Left ventricle myocardium superior (tissue), 1 donor: Measurements from ENCODE around the gene RBPJ. TPM values are rescaled to one million over a fixed set of nuclear protein-coding genes. Genes with fewer than 3 reads are reported as not detected.

Experiments
- ATAC-seq: fragments of 200-7000 bp; cut with Tn5 transposase; one replicate; pipeline ENCODE4 v1.9.1; 2020; ENCODE audit warnings: mild to moderate bottlenecking, moderate library complexity
- DNase-seq: peaks from one replicate; pipeline ENCODE4 v3.0.0-alpha.2; 2020
- intact Hi-C: fragments of 100-400 bp; cut with micrococcal nuclease; formaldehyde crosslinking; loops from one replicate; pipeline ENCODE4 v1.11.0; 2022
- long read RNA-seq: library from polyadenylated mRNA; unstranded; transcript quantifications from one replicate; pipeline ENCODE4 v2.0.0, GENCODE V29; 2021
- total RNA-seq: library from RNA; stranded (reverse); fragmentation: NEBNext Ultra II Directional; extraction: Animal tissue kit (Norgen Biotek cat#: 25700); gene quantifications from one replicate; pipeline ENCODE4 v1.2.1, GENCODE V29; 2021
- donor health status: DM: no; HTN: yes; CAD: no; lungs with severe emphysema.

RBPJ gene
- 48.4 TPM for total RNA-seq
- long read RNA-seq, full-length matches to known transcripts: 25 of 43 reads
- long read RNA-seq, partial matches to known transcripts: 6 of 43 reads
- long read RNA-seq, other reads (novel, unspliced or antisense): 12 of 43 reads

DNA sequence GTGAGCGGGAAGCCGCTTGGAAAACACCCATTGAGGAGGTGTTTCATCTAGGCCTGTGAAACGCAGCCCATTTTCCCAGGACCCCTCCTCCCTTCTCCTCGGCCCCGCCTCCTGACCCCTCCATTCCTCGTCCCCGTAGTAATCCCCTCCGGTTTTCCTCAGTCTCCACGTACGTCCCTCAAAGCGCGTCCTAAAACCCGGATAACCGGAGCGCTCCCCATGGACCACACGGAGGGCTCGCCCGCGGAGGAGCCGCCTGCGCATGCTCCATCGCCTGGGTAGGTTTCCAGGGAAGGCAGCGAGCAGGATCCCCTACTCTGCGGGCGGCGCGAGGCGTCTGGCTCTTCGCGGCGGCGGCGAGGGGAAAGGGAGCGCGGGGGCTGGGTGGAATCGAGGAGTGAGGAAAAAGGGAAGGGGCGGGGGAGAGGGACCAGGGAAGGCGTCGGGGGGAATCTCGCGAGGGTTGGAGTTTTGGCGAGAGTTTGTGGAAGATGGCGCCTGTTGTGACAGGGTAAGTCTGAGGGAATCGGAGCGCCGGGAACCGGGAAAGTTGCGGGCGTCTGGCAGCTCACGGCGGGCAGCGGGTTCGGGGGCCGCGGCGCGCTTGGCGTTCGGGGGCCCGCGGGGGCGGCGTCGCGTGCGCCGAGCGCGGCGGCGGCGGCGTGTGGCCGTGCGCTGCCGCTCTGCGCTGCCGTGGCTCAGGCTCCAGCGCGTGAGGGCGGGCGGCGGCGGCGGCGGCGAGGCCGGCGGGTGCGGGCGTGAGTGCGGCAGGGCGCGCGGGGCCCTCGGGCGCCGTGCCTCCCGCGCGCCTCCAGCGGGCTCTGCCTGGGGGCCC is at the start of gene RBPJ:
Gene RBPJ, plus strand, starts transcription at position 477 of the 835 bp plus-strand sequence. Its CDS starts 15 bp downstream, at position 492.
- intact Hi-C loops: no loop called here
- peak; percentile 94 for DNase-seq
- ATAC-seq: peak; percentile 84

DNA sequence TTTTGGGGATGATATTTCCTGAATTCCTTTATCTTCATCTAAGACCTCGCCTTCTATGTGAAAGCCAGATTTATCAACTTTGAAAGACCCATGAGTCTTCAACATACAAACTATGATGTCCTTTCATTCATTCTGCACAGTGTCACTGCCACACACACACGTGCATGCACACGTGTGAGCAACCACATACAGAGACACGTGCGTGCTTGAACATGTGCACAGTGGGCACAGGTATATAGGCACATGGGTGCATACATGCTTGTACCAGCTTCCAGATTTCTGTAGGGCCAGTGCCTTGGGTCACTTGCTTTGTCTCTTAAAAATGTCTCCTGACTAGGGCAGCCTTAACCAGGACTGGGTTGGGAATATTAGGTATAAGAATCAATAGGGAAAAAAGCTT is 49.1 kb upstream of the RBPJ start:
- DNase-seq (no peak), ATAC-seq (no peak)
- intact Hi-C loops: no loop called here

DNA sequence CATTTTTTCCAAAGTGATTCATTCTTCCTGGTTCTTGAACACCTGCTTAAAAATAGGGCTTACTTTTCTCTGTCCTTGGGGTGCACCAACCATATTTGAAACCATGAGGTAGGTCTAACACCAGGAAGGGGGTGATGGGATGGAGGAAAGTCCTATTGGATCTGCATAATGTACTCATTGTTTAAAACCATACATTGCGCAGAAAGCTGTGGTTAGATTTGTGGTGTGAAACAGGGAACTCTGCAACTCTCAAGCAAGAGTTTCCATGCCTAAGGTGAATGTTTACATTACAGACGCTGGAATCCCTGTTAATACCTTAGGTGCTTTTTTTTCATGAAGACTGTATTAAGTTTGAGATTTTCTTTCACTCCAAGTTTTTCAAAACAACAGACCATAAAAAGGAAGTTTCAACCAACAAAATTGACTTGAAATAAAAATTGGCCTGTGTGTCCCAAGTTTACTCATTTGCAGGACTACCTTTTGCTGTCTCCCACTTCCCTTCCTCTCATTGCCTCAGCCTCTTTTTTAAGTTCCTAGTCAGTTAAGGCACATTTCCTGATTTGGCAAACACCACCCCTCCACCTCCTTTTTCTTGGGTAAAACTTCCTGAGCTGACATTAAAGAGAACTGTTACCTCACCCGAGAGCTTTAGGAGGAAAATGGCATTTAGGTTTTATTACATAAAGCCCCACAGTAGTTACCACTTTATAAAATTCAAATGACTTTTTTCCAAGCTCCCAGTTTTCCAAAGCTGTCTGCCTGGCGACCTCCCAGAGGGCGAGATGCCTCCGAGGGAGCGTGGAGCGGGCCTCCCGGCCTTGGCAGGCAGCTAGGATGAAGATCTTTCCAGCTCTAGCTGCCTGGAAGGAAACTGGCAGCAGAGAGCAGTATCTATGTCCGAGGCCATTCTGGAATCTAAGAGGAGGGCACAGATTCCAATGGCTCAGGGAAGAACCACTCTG is 47.9 kb upstream of the RBPJ start:
- intact Hi-C loops: no loop called here
- peak; percentile 46 for ATAC-seq
- DNase-seq: no peak

DNA sequence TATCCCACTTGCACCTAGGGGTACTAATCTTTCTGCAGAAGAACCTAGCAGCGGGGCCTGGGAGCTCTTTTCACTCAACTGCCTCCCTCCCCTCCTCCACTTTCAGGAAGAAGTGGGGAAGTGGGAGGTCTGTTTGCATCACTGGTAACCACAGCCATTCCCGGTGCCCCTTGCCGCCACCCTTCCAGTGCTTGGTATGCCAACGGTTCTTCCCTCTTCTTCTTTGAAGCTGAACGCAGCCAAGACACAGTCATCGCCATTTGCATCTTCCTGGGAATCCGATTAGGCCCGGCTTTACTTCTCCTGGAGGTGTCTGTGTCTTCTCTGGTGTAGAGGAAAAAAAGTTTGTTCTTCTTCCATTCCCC is 47.2 kb upstream of the RBPJ start:
- intact Hi-C loops: no loop called here
- ATAC-seq: peak; percentile 75
- DNase-seq: peak; percentile 52

DNA sequence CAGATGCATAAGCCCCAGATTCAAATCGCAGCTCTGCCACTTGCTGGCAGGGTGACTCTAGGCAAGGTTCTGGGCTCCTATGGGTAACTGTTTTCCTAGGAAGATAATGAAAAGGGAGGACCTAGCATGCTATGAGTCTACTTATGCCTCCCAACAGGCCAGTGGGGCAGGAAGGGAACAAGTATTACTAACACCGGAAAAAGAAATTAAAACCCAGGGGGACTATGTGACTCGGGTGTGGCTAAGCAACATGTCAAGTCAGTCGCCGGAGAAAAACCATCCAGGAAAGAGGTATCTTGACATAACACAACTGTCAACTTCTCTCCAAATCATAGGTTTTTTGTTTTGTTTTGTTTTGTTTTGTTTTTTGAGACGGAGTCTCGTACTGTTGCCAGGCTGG is 45.5 kb upstream of the RBPJ start:
- no peak for ATAC-seq
- no peak for DNase-seq
- intact Hi-C loops: no loop called here

DNA sequence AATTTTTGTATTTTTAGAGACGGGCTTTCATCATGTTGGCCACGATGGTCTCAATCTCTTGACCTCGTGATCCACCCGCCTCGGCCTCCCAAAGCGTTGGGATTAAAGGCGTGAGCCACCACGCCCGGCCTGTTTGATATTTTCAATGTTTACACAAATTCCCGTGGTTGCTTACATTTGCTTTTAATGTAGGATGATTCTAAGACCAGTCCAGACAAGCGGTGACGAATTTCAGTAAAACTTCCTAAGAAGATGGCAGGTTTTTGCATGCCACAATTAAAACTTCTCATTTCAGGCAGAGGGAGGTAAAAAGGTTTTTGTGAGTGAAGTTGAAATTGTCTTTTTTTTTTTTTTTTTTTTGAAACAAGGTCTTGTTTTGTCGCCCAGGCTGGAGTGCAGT is 41.4 kb upstream of the RBPJ start:
- no peak for ATAC-seq
- DNase-seq: no peak
- intact Hi-C loops: no loop called here

DNA sequence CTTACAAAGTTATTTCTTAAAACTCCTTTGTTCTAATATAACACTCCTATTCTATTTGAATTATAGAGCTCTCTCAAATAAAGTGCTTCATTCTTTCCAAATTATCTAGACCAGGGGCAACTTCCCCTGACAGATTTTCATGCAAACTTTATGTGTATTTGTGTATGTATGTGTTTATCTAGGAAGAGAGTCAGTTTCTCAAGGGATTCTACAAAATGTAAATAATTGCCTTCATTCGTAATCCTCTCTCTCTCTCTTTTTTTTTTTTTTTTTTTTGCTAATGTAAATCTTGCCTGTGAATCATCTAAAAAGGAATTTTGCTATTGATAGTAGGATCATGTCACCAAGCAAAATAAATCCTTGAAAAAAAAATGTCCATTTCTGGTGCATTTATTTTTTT is 38.9 kb upstream of the RBPJ start:
- DNase-seq: no peak
- ATAC-seq: no peak
- intact Hi-C loops: no loop called here

DNA sequence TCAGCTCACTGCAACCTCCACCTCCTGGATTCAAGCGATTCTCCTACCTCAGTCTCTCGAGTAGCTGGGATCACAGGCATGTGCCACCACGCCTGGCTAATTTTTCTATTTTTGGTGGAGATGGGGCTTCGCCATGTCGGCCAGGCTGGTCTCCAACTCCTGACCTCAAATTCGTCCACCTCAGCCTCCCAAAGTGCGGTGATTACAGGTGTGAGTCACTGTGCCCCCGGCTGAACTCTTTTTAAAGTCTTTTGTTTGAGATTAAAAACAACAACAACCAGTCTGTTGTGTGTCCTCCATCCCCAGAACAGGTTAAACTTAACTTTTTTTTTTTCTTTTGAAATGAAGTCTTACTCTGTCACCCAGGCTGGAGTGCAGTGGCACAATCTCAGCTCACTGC is 36.3 kb upstream of the RBPJ start:
- DNase-seq (no peak), ATAC-seq (no peak)
- intact Hi-C loops: no loop called here

DNA sequence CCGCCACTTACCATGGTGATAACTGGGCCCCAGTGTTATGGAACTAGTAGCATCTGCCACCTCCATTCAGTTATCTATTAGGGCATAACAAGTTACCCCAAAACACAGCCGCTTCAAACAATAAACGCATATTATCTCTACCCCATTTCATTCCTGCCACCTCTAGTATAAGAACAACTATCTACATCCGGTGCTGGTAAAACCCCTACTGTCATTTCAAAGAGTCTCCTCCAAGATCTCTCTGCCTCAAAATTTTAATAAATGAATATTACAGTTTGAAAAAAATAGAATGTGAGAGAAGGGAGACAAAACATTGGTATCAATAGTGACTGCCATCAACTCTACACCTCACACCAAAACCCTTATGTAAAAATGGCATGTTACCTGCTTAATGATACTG is 35.5 kb upstream of the RBPJ start:
- ATAC-seq: no peak
- no peak for DNase-seq
- intact Hi-C loops: no loop called here

DNA sequence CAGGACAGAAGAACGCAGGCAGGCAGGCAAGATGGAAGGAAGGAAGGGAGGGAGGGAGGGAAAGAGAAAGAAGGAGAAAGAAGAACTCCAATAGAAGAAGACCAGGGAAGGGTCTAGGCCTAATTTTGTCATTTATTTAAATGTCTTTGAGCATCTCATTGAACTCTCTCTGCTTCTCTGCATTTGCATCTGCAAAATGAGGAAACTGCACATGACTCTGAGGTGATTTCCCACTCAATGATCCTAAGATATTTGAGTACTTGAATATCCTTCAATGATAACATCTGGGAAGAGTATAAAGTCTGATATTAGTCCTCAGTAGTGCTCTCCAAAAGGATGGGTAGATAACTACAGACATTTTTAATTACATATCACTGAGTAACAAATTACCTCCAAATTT is 33.1 kb upstream of the RBPJ start:
- ATAC-seq (no peak), DNase-seq (no peak)
- intact Hi-C loops: no loop called here

DNA sequence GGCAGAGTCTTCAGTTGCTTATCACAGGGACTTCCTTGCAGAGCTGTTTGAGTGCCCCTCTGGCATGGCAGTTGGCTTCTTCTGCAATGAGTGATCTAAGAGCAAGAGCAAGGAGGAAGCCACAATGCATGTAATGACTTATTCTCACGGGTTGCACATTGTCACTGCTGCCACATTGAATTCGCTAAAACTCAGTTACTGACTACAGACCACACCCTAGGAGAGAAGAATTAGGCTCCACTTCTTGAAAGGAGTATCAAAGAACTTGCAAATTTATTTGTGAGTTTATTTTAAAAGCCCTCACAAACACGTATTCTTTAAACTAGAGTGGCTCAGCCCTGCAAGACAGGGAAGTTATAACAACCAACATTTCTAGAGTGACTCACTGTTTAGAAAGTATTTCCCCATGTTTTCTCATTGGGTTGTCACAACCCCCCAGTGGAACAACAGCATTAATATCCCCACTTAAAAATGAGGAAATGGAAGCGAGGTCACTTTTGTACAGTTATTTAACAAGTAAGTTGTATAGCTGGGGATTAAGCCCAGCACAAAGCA is 32.4 kb upstream of the RBPJ start:
- intact Hi-C loops: no loop called here
- DNase-seq (no peak), ATAC-seq (peak; percentile 52)

DNA sequence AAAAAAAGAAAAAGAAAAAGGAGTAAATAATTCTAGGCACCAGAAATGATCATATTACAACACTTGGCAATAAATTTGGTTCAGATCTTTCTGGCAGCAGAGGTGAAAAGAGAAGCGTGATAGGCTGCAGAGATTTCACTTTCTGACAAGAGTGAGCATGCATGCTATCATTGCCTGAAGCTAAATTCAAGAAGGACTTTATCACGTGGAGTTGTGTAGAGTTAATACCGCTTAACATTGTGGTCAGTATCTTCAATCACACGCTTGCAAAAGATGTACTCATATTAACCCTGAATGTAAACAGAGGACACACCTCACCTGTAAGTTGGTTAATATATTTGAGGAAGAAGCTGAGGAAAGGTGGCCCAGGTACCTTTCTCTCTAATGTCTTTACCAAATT is 31.4 kb upstream of the RBPJ start:
- DNase-seq: no peak
- no peak for ATAC-seq
- intact Hi-C loops: no loop called here

DNA sequence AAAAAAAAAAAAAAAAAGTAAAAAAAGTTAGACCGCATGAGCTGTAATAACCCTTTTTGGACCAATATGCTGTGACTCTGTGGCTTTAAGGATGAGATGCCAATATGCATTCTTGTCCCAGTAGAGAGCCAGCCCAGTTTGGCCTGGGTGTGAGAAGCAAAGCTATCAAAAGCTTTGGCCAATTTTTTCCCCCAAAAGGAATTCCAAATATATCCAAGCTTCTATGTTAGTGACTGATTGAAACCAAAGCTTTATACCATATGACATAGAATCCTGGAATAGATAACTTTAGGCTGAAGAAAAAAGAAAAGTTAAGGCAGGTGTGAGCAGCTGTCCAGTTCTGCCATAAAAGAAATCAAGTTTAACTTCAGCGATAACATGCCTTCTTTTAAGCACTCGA is 30.5 kb upstream of the RBPJ start:
- DNase-seq: no peak
- intact Hi-C loops: no loop called here
- ATAC-seq: no peak

DNA sequence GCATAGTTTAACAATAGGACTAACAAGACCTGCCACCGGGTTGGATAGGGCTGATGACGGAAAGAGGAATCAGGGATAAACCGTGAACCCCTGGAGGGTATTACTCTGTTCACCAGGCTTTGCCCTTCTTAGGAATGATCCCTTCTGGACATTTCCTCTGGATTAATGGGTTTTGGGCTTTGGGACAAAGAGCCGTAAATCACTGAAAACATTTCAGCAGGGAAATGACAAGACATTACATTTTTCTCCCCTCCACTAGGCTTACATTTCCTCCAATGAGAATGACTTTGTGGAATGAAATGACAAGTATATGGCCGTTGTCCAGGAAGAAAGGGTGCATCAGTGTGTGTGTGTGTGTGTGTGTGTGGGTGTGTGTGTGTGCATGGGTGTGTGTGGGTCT is 25.9 kb upstream of the RBPJ start:
- intact Hi-C loops: no loop called here
- DNase-seq (no peak), ATAC-seq (no peak)

DNA sequence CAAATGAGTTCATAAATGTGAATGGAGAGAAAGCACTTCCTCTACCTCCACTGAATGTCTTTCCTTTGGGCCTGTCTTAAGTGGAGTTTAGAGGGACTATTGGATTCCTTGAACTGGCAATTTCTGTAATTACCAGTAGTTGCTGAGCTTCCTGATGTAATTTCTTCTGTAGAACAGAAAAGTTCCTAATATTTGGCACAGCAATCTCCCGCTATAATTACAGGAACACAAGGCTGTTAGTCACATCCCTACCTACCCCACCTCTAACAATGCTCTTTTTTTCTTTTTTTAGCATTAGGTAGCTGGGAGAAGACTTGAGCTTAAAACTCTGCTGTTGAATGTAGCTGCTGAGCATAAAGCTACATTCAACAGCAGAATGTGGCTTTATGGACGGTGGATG is 24.8 kb upstream of the RBPJ start:
- ATAC-seq: no peak
- intact Hi-C loops: no loop called here
- no peak for DNase-seq

DNA sequence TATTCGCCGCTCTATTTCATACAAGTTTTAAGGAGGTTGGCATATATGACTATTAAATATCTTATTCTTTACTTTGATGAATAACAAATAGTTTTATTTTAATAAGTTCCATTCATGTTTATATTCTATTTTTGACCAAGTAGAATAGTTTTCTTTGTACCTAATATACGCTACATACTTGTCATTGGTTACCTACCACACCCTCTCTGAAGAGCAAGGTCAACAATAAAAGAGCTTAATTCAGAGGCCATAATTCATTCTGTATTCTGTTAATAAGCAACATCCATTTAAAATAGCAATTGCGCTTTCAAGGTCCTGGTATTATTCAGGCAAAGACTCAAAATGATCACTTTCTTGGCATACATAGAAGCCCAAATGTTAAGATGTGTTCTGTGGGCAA is 24.3 kb upstream of the RBPJ start:
- ATAC-seq (no peak), DNase-seq (no peak)
- intact Hi-C loops: no loop called here

DNA sequence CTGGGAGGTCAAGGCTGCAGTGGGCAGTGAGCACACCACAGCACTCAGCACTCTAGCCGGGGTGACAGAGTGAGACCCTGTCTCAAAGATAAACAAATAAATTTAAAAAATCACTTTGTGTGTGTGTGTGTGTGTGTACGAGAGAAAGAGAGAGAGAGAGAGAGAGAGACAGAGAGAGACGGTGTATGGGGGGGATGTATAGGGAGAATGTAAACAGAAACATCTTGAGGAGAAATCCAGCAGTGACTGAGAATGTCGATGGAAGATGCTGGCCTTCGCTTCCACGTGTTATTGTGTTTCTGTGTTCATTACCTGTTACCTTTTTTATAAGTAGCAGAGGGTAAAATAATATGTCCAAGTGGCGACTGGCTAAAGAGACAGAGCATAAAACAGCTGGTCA is 23.6 kb upstream of the RBPJ start:
- intact Hi-C loops: no loop called here
- ATAC-seq (no peak), DNase-seq (no peak)

DNA sequence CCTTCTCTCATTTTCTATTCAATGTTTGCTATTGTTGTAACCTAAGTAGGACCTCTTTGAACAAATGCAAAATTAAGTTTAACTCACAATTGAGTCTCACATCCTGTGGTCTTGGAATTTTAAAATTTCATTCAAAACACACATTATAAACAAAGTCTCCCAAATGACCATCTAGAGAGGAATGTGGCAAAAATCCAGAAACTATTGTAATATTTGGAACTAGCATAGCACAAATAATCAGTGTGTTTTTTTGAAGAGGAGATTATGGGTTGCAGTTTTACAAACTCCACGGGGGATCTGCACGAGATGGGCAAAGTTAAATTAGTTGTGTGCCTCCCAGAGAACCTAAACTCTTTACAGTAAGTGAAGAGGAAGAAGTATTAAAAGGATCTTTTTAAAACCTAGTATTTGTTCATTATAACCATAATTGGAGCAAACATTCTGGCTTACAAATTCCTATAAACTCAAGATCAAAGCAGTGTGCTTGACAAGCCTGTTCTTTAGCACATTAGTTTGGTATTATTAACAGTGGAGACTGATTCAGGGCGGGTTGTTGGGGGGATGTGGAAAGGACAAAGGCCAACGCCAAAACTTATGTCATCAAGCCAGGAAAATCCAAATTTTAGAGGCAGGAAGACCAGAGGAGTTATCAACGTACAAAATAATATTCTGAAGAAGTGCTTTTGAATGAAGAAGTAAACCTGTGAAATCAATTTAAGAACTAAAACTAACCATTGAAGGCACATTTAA is 22.4 kb upstream of the RBPJ start:
- intact Hi-C loops: no loop called here
- DNase-seq: no peak
- ATAC-seq: no peak

DNA sequence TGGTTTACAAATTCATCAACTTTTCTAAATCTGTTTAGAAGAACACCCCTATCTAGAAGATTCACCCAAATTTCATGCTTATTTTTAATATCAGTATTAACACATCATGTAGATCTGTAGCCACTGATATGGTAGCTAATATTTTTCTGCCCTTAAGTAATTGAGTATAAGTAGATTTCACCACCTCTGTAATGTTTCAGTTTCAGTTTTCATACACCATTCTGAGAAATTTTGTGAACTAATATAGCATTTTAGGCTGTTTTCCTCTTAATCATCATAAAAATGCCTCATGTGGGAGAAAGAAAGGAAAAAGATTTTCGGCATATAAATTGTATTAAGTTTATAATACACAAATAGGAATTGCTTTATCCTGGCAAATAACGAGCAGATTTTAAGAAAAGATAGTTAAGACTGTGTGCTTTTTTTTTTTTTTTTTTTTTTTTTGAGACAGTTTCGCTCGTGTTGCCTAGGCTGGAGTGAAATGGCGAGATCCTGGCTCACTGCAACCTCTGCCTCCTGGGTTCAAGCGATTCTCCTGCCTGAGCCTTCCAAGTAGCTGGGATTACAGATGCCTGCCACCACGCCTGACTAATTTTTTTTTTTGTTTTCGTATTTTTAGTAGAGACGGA is 21.4 kb upstream of the RBPJ start:
- DNase-seq: no peak
- ATAC-seq: no peak
- intact Hi-C loops: no loop called here
